ENCODE data around the gene GLCE.
A peak's percentile ranks its signal among the peaks of the same experiment; 100 is the strongest.

GLCE gene

DNA sequence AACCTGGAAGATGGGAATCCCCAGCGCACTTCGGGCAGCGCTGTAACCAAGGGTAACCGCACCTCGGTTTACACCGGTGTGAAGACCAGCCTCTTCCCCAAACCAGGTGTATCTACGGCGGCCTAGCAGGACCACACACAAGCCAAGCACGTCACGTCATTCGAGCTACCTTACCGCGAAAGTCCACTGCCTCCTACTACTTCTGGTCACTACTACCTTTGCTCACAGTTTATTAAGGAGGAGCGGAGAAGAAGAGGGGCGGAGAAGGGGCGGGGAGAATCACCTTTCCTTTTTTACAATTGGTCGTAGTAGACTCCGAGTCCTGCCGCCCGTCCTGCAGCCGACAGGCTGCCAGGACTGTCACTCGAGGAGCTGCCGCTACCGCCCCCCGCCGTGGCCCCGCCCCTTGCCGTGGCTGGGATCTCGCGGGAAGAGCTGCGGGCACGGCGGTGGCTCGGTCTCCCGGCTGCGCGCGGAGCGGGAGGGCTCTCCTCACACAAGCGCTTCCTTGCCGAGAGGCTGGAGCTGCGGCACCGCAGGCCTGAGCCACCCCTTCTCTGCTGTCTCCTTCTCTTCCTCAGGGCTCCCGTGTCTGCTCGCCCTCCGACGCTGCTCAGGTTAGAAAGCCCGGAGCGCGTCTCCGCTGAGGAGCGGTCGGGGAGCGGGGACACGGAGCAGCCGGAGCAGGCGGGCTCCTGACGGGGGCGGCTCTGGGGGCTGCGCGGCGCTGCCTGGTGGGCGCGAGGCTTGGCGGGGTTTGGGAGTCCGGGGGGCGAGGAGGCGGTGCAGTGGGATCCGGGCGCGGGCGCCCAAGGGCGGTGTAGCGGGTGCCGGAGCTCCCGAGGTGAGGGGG, at the start of gene GLCE:
Gene GLCE (plus strand): TSS at position 495 of the 853 bp plus-strand sequence. CDS start 95,172 bp downstream, outside the sequence.
- peak; percentile 7; the same call in 1 of the 2 replicates for TF ChIP-seq YY1 (IDR thresholded peaks at IDR 0.05; ENCODE audit: low read depth)
- no peak for TF ChIP-seq EGR1 (IDR thresholded peaks at IDR 0.05)
- peak; percentile 93 for TF ChIP-seq TAF1 (IDR thresholded peaks at IDR 0.05; ENCODE audit: low read depth)
- TF ChIP-seq, protein P1, sequence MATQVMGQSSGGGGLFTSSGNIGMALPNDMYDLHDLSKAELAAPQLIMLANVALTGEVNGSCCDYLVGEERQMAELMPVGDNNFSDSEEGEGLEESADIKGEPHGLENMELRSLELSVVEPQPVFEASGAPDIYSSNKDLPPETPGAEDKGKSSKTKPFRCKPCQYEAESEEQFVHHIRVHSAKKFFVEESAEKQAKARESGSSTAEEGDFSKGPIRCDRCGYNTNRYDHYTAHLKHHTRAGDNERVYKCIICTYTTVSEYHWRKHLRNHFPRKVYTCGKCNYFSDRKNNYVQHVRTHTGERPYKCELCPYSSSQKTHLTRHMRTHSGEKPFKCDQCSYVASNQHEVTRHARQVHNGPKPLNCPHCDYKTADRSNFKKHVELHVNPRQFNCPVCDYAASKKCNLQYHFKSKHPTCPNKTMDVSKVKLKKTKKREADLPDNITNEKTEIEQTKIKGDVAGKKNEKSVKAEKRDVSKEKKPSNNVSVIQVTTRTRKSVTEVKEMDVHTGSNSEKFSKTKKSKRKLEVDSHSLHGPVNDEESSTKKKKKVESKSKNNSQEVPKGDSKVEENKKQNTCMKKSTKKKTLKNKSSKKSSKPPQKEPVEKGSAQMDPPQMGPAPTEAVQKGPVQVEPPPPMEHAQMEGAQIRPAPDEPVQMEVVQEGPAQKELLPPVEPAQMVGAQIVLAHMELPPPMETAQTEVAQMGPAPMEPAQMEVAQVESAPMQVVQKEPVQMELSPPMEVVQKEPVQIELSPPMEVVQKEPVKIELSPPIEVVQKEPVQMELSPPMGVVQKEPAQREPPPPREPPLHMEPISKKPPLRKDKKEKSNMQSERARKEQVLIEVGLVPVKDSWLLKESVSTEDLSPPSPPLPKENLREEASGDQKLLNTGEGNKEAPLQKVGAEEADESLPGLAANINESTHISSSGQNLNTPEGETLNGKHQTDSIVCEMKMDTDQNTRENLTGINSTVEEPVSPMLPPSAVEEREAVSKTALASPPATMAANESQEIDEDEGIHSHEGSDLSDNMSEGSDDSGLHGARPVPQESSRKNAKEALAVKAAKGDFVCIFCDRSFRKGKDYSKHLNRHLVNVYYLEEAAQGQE (IDR thresholded peaks at IDR 0.05; ENCODE audit: low read depth): 0 out of 2 replicates have a peak, but pooled peaks have one; percentile 15
- 0 out of 2 replicates have a peak, but pooled peaks have one; percentile 49 for TF ChIP-seq ZBTB7A (IDR thresholded peaks at IDR 0.05; ENCODE audit: low read depth)
- TF ChIP-seq CEBPB (IDR thresholded peaks at IDR 0.05): no peak
- peak; percentile 62 for TF ChIP-seq TCF12 (IDR thresholded peaks at IDR 0.05; ENCODE audit: low read depth)
- TF ChIP-seq, protein P2, sequence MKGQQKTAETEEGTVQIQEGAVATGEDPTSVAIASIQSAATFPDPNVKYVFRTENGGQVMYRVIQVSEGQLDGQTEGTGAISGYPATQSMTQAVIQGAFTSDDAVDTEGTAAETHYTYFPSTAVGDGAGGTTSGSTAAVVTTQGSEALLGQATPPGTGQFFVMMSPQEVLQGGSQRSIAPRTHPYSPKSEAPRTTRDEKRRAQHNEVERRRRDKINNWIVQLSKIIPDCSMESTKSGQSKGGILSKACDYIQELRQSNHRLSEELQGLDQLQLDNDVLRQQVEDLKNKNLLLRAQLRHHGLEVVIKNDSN (IDR thresholded peaks at IDR 0.05): no peak
- TF ChIP-seq, protein P3, sequence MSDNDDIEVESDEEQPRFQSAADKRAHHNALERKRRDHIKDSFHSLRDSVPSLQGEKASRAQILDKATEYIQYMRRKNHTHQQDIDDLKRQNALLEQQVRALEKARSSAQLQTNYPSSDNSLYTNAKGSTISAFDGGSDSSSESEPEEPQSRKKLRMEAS (IDR thresholded peaks at IDR 0.05): peak; percentile 27; the same call in 1 of the 2 replicates

DNA sequence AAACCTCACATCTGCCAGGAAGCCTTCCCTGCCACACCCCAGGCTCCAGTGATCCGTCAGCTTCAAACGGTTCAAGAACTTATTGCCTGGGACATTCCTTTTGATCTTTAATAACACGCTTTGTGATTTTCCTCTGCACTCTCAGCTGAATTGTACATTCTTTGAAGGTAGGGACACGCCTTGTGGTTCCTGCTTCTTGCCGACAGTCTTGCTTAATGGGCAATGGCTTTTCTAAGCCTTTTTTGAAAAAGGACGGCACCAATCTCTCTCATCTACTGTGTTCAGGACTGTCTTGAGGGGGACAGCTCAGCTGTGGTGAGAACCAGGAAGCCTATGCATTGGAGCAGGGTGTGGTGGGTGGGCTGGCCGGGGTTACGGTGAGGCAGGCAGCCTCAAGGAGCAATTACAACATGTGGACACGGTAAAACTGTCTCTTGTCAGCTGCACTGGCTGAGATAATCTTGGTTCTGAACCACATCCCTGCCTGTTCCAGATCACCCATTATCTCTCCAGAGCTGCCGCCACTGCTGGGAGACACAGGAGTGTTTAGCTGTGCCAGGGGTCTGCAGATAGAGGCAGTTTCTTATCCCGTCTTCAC, 46.0 kb upstream of the GLCE start:
- TF ChIP-seq TEAD4 (IDR thresholded peaks at IDR 0.05): peak; percentile 22; the same call in 1 of the 2 replicates
- no peak for TF ChIP-seq CREB1 (IDR thresholded peaks at IDR 0.05; ENCODE audit: low read depth)
- TF ChIP-seq EGR1 (IDR thresholded peaks at IDR 0.05): no peak
- no peak for TF ChIP-seq TCF12 (IDR thresholded peaks at IDR 0.05; ENCODE audit: low read depth)
- TF ChIP-seq FOXM1 (IDR thresholded peaks at IDR 0.05; ENCODE audit: borderline replicate concordance, low read depth): no peak
- TF ChIP-seq CEBPB (IDR thresholded peaks at IDR 0.05): no peak
- TF ChIP-seq NFIC (IDR thresholded peaks at IDR 0.05): no peak
- TF ChIP-seq EP300 (IDR thresholded peaks at IDR 0.05; ENCODE audit: borderline replicate concordance): no peak
- TF ChIP-seq, protein P1 (IDR thresholded peaks at IDR 0.05; ENCODE audit: low read depth): peak; percentile 54
- no peak for TF ChIP-seq TAF1 (IDR thresholded peaks at IDR 0.05; ENCODE audit: low read depth)
- TF ChIP-seq RAD21 (IDR thresholded peaks at IDR 0.05; ENCODE audit: low read depth): no peak

DNA sequence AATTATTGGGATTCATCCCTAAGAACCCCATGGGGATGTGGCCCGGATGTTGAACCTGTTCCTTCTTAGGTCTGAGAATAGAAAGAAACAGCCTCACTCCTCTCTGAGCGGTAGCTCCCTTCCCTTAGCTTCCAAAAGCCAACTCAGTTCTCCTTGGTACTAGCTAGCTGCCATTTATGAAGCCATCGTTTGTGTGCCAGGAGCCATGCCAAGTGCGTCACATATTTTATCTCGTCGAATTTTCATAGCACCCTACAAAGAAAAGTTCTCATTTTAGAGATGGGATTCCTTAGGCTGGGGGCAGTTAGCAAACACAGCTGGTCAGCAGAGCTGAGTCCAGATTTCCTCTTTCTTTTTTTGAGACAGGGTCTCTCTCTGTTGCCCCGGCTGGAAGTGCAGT, 45.4 kb upstream of the GLCE start:
- no peak for TF ChIP-seq EGR1 (IDR thresholded peaks at IDR 0.05)
- TF ChIP-seq EP300 (IDR thresholded peaks at IDR 0.05; ENCODE audit: borderline replicate concordance): no peak
- no peak for TF ChIP-seq TEAD4 (IDR thresholded peaks at IDR 0.05)
- no peak for TF ChIP-seq TCF12 (IDR thresholded peaks at IDR 0.05; ENCODE audit: low read depth)
- no peak for TF ChIP-seq NFIC (IDR thresholded peaks at IDR 0.05)
- no peak for TF ChIP-seq CEBPB (IDR thresholded peaks at IDR 0.05)
- TF ChIP-seq CREB1 (IDR thresholded peaks at IDR 0.05; ENCODE audit: low read depth): no peak
- TF ChIP-seq, protein P2 (IDR thresholded peaks at IDR 0.05): no peak
- no peak for TF ChIP-seq ZBTB7A (IDR thresholded peaks at IDR 0.05; ENCODE audit: low read depth)
- no peak for TF ChIP-seq RAD21 (IDR thresholded peaks at IDR 0.05; ENCODE audit: low read depth)

DNA sequence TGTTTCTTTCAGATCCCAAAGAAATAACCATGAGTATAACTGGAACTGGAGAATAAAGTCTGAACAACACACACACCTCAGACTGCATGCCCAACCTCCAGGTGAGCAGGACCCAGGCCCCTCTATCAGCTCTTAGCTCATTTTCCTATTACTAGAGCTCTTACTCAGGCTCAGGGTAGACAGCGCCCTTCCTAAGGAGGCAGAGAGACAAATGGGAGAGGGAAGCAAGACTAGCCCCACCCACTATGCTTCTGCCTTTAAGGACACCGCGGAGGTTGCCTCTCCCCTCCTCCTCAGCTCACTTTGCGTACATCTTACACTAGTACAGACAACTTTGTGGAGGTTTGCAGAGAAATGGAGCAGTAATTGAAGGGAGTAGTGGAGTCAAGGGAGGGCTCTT, 44.0 kb upstream of the GLCE start:
- no peak for TF ChIP-seq CEBPB (IDR thresholded peaks at IDR 0.05)
- TF ChIP-seq NFIC (IDR thresholded peaks at IDR 0.05): no peak
- TF ChIP-seq EGR1 (IDR thresholded peaks at IDR 0.05): no peak
- TF ChIP-seq TEAD4 (IDR thresholded peaks at IDR 0.05): no peak
- TF ChIP-seq, protein P2 (IDR thresholded peaks at IDR 0.05): no peak
- no peak for TF ChIP-seq TAF1 (IDR thresholded peaks at IDR 0.05; ENCODE audit: low read depth)
- TF ChIP-seq RAD21 (IDR thresholded peaks at IDR 0.05; ENCODE audit: low read depth): no peak
- TF ChIP-seq, protein P3 (IDR thresholded peaks at IDR 0.05): no peak
- TF ChIP-seq, protein P1 (IDR thresholded peaks at IDR 0.05; ENCODE audit: low read depth): no peak
- no peak for TF ChIP-seq TCF12 (IDR thresholded peaks at IDR 0.05; ENCODE audit: low read depth)
- TF ChIP-seq ZBTB7A (IDR thresholded peaks at IDR 0.05; ENCODE audit: low read depth): no peak
- no peak for TF ChIP-seq FOXM1 (IDR thresholded peaks at IDR 0.05; ENCODE audit: borderline replicate concordance, low read depth)
- TF ChIP-seq YY1 (IDR thresholded peaks at IDR 0.05; ENCODE audit: low read depth): no peak
- no peak for TF ChIP-seq CREB1 (IDR thresholded peaks at IDR 0.05; ENCODE audit: low read depth)
- no peak for TF ChIP-seq EP300 (IDR thresholded peaks at IDR 0.05; ENCODE audit: borderline replicate concordance)
